WTC11 (cell line): ENCODE measurements around the gene SLC16A8.
A peak's percentile ranks its signal among the peaks of the same experiment; 100 is the strongest.

ENCODE experiments used
- E2F4 ChIP-seq: sonication (generic); formaldehyde crosslinking; IDR thresholded peaks from 2 replicates; pipeline ENCODE4 v1.8.1; 2022; ENCODE audit warnings: low read depth, mild to moderate bottlenecking, moderate library complexity, missing genetic modification reagents, borderline replicate concordance
- ESRRA ChIP-seq: sonication (generic); formaldehyde crosslinking; IDR thresholded peaks from 2 replicates; pipeline ENCODE4 v1.8.1; 2022; ENCODE audit warnings: mild to moderate bottlenecking, missing genetic modification reagents, borderline replicate concordance
- MXD4 ChIP-seq: fragments of 250-450 bp; sonication (Bioruptor Pico); IDR thresholded peaks from 2 replicates; pipeline ENCODE4 v1.8.0; 2021; ENCODE audit warnings: mild to moderate bottlenecking, moderate library complexity, borderline replicate concordance
- PRDM15 ChIP-seq: sonication (generic); formaldehyde crosslinking; IDR thresholded peaks from 2 replicates; pipeline ENCODE4 v1.8.0; 2022; ENCODE audit warnings: missing genetic modification reagents
- ZNF121 ChIP-seq: sonication (generic); formaldehyde crosslinking; IDR thresholded peaks from 2 replicates; pipeline ENCODE4 v1.8.0; 2023; ENCODE audit warnings: missing genetic modification reagents
- ZNF138 ChIP-seq: sonication (generic); formaldehyde crosslinking; conservative IDR thresholded peaks from 2 replicates; pipeline ENCODE4 v1.8.1; 2022; ENCODE audit warnings: mild to moderate bottlenecking, moderate library complexity, missing genetic modification reagents
- TF ChIP-seq, protein P1 (sequence below): fragments of 200-600 bp; IDR thresholded peaks from 2 replicates; pipeline ENCODE4 v1.8.0; 2022; ENCODE audit warnings: antibody characterized with exemption

- TF ChIP-seq, protein P1, sequence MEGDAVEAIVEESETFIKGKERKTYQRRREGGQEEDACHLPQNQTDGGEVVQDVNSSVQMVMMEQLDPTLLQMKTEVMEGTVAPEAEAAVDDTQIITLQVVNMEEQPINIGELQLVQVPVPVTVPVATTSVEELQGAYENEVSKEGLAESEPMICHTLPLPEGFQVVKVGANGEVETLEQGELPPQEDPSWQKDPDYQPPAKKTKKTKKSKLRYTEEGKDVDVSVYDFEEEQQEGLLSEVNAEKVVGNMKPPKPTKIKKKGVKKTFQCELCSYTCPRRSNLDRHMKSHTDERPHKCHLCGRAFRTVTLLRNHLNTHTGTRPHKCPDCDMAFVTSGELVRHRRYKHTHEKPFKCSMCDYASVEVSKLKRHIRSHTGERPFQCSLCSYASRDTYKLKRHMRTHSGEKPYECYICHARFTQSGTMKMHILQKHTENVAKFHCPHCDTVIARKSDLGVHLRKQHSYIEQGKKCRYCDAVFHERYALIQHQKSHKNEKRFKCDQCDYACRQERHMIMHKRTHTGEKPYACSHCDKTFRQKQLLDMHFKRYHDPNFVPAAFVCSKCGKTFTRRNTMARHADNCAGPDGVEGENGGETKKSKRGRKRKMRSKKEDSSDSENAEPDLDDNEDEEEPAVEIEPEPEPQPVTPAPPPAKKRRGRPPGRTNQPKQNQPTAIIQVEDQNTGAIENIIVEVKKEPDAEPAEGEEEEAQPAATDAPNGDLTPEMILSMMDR = 0 out of 2 replicates have a peak, but pooled peaks have one; percentile 44
- TF ChIP-seq ESRRA (CRISPR knock-in tag) (no peak), PRDM15 (CRISPR knock-in tag) (no peak), E2F4 (no peak), MXD4 (CRISPR knock-in tag) (no peak), ZNF121 (CRISPR knock-in tag) (no peak), ZNF138 (CRISPR knock-in tag) (no peak)
Measured at GRCh38 chr22:38074181-38075104, 9.5 kb downstream of the SLC16A8 start.
